ENCODE measurements around the gene GAD2. TPM values are rescaled to one million over a fixed set of nuclear protein-coding genes. Genes with fewer than 3 reads are reported as not detected.

GAD2 gene
- total RNA-seq, 1 donor from 2014 or later: not detected

DNA sequence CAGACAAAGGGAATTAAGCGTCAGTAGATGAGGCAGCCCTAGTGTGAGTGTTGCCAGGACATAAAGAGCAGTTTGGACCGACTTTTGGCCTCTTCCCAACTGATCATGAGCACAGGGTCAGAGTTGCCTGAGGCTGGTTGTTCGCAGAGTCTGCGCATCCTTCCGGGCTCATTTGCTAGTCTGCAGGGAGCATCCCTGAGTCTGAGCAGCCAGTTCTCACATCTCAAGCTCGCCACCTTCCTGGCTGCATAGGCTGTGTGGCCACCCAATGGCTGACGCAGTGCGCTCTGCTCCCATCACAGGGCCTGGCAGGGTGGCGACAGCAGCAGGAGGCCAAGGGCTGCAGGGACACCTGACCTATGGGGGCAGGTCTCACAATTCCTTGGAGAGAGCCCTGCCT lies 5.0 kb downstream of the GAD2 start:
- intact Hi-C loops (cut with micrococcal nuclease): no loop called here

DNA sequence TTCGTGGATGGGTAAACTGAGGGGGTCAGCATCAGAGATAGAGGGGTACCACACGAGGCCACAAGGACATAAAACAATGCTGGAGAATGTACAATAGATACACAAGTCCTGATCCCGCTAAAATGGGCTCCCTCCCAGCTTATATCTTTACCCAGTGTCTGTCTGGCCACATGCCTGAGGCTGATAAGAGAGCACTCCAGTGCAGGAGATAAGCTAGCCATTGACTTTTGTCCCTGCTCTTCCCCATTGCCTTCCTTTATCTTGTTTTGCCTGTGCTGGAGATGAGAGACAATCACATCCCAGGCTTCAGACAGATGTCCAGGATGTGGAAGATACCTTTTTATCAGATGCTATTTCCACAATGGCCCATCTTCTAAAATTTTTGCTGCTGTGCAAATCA lies 6.0 kb downstream of the GAD2 start:
- intact Hi-C loops (cut with micrococcal nuclease): no loop called here

DNA sequence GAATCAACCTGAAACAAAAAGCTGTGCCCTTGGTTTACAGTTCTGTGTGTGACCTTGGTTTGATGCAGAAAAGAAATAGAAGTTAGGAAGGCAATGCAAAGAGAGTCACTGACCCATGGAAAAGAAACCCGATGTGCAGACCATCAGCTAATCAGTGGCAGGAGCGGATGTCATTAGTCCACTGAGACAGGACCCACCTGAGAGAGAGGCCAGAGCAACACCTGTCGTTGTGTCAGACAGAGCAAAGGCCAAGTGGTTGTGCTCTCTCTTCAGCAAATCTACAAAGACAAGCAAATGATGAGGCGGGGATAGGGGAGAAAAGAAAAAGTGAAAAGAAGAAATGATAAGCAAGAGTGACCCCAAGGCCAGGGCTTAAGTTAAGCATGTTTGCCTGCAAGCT lies 8.7 kb downstream of the GAD2 start:
- intact Hi-C loops (cut with micrococcal nuclease): no loop called here

DNA sequence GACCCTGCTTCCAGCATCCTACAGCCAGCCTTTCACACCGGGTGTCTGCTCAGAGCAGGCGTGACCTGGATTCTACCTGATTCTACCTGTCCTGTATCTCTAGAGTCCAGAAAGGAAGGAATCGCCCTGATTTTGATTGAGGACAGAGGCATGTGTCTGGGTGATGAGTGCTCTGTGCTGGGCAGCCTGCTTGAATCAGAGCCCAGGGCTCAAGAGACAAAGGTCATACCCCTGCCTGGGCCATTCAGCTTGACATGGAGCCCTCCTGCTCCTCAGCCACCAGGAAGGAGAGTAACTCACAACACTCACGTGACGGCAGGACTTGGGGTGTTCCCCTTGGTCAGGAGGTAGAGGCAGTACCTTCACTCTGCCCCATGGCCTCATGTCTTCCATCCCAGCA lies 11.2 kb downstream of the GAD2 start:
- intact Hi-C loops (cut with micrococcal nuclease): no loop called here

DNA sequence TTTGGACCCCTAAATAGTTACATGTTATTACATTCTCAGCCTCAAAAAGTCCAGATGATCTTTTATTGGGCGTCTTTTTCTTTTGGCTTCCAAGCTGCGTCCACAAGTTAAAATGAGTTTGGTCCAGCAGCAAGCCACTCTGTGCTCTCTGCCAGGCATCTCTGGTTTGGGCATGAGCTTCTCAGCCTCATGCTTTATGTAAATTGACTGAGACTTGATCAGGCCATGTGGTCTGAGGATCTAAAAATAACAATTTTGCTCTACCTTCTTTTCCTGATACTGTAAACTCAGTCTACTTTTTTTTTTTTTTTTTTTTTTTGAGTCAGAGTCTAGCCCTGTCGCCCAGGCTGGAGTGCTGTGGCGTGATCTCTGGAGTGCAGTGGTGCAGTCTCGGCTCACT lies 15.6 kb downstream of the GAD2 start:
- intact Hi-C loops (cut with micrococcal nuclease): no loop called here

DNA sequence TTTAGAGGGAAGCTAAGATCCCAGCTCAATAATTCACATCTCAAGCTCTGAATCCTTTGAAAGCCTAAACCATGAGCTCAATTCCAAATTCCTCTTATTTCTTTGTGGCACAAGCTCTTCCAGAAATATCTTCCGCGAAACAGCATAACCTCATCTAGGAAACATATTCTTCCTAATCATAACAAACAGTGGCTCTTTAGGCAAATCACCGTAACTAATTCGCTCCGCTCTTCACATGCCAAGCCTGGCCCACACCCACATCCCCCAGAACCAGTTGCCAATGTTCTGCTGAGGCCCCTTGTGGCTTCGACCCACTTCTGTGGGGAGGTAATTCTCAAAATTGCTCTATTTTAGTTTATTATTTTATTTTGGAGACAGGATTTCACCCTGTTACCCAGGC lies 19.2 kb downstream of the GAD2 start:
- intact Hi-C loops (cut with micrococcal nuclease): no loop called here

DNA sequence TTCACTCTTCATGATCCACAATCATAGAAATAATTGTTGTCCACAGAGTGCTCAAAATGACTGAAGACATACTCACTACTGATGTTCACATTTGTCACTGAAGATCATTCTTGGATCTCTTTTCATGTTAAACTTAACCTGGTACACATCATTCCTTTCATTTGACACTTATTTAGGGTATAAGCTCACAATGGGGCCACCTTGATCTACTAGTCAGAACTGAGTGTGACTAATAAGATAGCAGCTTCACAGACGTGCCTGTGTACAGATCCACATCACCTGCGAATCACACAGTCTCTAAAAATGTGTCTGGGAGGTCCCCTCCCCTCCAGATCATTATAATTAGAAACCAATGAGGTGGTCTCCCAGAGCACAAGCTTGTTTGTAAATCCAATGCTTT lies 21.8 kb downstream of the GAD2 start:
- intact Hi-C loops (cut with micrococcal nuclease): no loop called here

DNA sequence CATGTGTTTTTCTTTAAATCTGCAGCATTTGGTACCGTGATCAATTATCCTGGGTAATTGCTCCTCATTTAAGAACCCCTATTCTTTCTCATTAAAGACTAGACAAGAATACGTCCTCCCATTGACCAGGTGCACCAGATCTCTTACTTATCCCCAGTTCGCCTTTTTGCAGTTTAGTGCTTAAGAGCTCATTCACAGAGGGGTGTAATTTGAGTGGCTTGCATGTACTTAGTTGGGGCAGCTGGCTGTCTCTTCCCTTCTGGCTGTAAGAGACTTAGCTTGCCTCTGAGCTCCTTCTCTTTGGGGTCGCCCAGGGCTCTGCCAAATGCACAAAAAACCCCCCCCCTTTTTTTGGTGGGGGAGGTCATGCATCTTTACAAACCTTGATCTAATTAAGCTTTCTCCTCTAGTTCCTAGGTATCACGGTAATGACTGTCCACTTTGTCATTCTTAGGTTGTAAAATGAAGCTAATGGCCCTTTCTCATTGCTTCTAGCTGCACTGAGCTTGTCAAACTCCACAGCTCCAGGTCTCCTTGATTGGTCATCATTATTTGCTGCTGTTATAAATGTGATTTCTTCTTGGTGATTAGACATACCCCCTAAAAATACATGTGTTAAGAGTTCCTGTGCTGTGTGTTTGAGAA lies 26.3 kb downstream of the GAD2 start:
- intact Hi-C loops (cut with micrococcal nuclease): no loop called here

DNA sequence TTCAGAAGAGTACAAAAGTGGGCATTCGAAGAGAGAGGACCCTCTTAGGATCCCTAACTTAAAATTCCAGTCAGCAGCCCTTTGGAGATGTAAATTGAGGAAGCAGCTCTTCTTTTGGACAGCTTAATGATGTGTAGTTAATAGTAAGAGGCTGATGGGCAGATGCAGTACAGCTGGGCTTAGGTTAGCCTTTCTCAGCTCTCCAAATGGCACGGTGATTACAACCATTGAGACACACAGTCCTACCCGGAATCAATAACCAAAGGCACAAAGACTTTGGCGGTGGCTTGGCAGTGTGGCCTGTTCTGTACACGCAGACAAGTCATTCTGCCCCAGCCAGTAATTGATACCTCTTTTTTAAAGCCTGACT lies 26.8 kb downstream of the GAD2 start:
- intact Hi-C loops (cut with micrococcal nuclease): no loop called here

DNA sequence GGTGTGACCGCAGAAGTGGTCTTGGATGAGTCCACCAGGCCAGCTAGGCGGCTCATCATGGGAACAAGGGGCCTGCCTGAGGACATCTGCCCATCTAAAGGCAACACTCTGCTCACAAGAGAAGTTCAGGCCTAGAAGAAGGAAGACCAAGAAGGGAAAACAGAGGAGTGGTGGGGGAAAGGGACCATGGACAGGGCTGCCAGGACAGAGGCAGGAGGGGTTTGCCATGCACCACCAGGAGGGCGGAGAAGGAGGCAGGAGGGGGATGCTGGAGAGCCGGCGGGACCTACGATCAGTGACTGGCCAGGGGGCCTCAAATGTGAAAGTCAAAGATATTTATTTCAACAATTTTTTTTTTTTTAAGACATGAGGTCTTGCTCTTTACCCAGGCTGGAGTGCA lies 33.1 kb downstream of the GAD2 start:
- intact Hi-C loops (cut with micrococcal nuclease): no loop called here

DNA sequence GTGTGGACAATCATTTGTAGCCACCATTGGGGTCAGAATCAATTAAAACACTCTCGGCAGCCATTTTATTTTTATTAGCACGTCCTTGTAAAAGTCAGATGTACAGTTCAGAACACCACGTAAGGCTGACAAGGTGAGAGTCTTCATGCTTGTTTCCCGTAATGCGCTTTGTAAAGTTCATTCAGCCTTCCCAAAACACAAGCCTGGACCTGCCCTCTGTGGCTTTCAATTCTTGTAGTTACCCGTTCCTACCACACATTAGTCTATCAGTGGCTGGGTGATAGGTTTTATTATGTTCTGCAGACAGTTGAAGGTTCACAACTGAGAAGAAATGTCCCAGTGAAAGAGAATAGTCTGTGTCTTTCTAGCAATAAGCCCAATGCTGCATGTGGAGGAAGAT lies 35.4 kb downstream of the GAD2 start:
- intact Hi-C loops (cut with micrococcal nuclease): no loop called here

DNA sequence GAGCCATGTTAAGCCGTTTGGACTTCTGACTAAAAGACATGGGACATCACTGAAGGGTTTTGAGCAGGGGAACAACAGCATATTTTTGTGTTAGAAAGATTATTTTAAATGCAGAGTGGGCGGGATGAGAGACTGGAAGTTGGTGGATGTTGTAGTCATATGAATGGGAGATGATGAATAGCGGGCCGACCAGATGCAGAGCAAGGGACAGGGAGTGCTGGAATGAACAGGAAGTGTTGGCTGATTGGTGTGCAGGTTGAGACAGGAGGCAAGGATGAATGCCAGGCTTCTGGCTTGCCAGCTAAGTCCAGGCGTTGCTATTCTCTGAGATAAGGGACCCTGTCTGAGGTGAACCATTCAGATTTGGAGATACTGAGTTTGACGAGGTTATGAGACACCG lies 38.0 kb downstream of the GAD2 start:
- intact Hi-C loops (cut with micrococcal nuclease): no loop called here

DNA sequence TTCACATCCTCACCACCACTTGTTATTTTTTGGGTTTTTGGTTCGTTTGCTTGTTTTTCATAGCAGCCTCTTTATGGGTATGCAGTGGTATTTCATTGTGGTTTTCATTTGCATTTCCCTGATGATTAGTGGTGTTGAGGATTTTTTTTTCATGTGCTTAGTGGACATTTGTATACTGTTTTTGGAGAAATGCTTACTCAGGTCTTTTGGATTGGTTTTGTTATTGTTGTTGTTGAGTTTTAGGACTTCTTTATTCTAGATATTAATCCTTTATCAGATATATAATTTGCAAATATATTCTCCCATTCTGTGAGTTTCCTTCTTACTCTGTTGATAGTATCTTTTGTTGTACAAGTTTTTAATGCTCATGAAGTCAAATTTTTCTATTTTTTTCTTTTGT lies 42.8 kb downstream of the GAD2 start:
- intact Hi-C loops (cut with micrococcal nuclease): no loop called here

DNA sequence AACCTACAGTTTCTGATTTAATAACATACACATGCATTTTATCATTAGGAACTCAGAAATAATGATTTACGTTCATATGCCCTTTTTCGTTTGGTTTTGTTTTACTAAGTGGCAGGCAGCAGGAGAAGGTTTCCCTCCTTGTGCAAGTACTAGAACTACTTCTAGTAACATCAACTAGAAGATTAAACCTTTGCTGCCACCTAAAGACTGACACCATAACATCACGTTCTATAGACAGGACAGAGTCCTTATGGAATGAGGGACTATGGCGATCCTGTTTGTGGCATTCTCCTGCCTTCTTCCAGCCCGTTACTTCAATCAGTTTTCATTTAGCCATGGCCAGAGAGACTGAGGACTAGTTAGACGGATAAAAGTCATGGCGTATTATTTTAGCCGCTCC lies 53.2 kb downstream of the GAD2 start:
- intact Hi-C loops (cut with micrococcal nuclease): loop anchor here (10.0 kb wide), 1 partner anchor 395 kb away; no protein-coding TSS in a partner anchor

DNA sequence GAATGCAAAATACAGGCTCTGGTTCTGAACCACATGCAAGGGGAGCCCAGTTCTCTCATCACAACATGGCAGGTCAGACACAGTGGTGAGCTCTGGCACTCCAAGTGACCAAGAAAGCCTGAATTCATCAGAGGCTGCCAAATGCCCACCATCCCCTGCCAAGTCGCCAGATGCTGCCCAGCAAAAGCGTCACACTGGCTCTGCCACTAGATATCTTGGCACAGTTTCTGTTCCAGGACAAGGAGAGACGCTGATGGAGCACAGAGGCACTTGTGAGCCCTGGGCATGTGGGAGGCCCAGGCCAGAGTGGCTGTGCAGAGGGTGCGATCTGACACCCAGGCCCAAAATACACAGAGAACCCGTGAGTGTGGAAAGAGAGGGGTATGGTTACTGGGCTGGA lies 57.8 kb downstream of the GAD2 start:
- intact Hi-C loops (cut with micrococcal nuclease): no loop called here

DNA sequence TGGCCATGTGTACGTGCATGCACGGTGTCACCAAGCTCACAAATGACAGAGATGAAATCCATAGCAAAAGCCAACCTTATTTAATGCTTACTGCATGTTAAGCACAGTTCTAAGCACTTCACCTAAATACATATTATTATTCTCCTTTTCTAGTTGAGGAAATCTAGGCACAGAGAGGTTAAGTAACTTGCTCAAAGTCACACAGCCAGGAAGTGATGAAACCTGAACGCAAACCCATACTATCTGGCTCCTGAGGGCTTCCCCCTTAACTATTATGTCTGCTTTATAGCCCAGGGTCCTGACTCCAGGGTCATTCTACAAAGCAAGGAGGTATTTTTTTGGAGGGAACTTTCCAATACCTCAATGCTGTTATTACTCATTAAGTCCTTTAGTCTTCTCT lies 61.7 kb downstream of the GAD2 start:
- intact Hi-C loops (cut with micrococcal nuclease): no loop called here

DNA sequence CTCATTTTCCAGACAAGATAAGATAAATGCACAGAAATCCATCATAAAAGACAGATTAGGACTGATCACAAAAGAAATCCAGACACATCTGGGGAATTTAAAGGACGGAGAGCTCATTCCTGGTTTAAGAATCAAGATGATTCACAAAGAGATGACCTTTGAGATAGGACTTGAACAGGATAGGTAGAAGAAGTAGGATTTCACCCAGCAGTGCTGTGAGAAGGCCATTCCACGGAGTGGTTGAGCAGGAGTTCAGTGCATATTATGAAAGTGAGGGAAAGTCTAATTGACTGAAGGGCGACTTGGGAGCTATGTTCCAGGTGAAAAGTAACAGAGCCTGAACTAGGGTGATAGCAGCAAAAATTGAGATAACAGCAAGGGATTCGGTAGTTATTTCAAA lies 73.7 kb downstream of the GAD2 start:
- intact Hi-C loops (cut with micrococcal nuclease): no loop called here

DNA sequence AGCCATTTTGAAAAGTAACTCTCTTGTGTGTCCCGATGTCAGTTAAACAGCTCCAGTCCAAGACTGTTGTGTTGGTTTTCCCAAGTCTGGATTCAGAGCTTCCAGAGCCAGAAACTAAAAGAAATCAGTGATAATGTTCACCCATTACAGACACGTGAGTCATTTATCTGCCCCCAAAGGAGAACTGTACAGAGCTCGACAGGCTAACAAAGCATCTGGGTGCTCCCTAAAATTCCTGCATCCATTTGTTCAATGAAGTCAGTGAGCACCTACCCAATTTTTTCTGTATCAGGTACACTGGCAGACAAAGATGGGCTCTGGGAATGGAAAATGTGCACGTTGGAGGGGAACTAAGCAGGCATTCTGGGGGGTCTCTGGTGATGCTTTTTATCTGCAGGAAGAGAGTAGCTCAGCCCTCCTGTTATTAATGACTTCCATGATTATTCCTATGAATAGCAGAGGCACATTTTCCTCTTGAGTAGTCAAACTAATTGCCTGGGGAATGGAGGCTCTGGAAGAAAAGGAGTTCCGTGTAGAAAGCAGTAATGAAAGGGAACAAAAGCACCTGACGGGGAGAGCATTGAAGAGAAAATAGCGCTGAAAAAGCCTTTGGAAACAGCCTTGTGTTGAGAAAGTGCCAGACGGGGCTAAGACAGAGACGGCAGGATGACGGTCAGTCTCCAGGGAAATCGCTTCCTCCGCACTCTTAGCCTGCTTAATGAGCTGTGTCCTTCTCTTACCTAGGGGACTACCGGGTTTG lies 75.3 kb downstream of the GAD2 start:
- intact Hi-C loops (cut with micrococcal nuclease): no loop called here

DNA sequence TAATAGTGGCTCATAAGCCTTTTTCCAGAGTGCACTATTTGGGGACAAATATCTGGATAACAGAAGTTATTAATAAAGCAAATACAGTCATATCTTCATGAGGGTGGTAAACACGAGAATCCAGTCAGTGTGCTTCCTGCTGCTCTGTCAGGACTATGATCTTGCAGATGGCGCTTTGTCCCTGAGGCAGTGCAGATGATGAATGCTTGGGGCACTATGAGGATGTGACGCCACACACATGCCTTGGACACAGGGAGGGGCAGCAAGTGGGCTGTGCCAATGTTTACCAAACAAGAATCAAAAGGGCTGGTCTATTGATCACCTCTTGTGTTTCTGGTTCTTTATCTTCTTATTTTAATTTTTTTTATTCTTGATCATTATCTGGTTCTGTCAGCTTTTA lies 79.8 kb downstream of the GAD2 start:
- intact Hi-C loops (cut with micrococcal nuclease): no loop called here

DNA sequence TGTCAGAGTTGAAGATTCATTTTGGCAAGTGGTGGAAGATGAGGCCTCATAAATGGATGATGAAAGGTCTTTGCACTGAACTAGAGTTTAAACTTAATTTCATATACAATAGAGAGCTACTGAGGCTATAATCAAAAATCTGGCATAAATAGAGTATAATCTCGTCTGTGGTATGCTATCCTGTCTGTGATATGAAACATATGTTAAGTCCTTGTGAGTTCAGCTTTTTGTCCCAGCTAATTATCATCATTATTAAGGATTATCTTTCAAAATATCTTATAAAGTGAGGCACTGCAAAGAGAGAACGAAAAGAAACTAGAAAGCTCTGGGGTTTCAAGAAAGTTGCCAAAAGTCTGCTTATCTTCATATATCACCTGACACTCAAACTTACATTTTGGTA lies 83.4 kb downstream of the GAD2 start:
- intact Hi-C loops (cut with micrococcal nuclease): no loop called here

DNA sequence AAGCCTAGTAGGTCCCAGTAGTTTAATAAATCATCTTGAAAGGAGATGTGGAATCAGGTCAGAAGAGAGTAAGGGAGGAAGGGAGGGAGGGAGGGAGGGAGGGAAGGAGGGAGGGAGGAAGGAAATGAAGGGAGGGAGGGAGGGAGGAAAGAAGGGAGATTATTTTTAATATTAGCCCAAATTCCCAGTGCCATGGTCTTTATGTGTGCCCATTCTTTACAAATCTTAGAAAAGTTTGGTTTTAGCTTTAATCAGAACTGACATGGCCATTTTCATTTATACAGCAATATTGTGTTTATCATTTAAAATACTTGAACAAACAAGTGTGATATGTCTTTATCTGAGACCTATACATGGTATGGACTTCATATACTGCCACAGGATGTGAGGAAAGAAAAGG lies 86.8 kb downstream of the GAD2 start:
- intact Hi-C loops (cut with micrococcal nuclease): no loop called here

DNA sequence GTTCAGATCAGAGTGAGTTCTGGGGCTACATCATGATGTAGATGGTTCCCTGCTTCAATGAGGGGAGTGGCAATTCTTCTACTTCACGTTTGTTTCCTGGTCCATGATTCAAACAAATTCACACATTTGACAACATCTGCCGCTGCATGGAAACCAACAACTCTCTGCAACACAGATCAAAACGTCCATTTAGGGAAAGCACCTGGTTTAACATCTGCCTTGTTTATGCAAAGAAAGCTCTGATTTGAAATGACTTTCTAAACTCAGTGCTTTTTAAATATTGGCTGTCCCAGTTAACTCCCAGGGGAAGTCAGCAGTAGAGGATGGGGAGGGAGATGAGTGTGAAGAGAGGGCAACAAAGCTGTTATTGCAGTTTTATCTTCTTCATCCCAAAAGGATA lies 93.8 kb downstream of the GAD2 start:
- intact Hi-C loops (cut with micrococcal nuclease): no loop called here

DNA sequence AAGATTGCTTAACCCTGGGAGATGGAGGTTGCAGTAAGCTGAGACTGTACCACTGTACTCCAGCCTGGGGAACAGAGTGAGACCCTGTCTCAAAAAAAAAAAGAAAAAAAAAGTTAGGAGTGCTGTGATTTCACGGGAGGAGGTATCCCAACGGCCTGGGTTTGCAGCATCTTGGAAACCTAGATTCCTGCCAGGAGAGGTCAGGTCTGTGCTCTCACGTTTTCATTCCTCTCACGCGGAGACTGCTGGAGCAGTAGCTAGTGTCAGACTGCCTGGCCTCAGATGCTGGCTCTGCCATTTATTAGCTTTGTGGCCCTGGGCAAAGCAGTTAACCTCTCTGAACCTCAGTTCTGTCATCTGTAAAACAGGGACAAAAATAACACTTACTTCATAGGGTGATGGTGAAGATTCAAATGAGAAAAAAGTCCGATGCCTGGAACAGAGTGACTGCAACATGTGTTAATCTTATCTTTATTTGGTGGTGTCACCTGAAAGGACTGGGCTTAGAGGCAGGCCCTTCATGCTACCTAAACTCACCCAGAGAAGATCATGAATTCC lies 94.9 kb downstream of the GAD2 start:
- intact Hi-C loops (cut with micrococcal nuclease): no loop called here

Measured in T-helper 2 cell treated with Interferon-gamma antibody and Interleukin-4, amounts not matched to agents 100 ng/mL and 5 ng/mL, for 36 hours (primary cell).